Vagina (tissue), 2 donors: ENCODE results near the gene GPRC5B. TPM values are rescaled to one million over a fixed set of nuclear protein-coding genes. Genes with fewer than 3 reads are reported as not detected.

Experiments used
- DNase-seq, 2 donors: peaks; one replicate each; pipeline ENCODE4 v3.0.0-alpha.2; 2017; ENCODE audit errors: extremely low spot score in 2 of 2
- H3K27ac ChIP-seq: fragments of 200-600 bp; sonication (generic); one replicate; pipeline ENCODE4 v1.5.1; 2019
- H3K27me3 ChIP-seq: fragments of 200-600 bp; sonication (generic); one replicate; pipeline ENCODE4 v1.5.1; 2019
- H3K36me3 ChIP-seq, 2 donors: fragments of 200-600 bp; sonication (generic); one replicate each; pipeline ENCODE4 v1.5.1; 2017 to 2019
- H3K4me1 ChIP-seq: fragments of 200-600 bp; sonication (generic); one replicate; pipeline ENCODE4 v1.5.1; 2019
- H3K4me3 ChIP-seq, 2 donors: fragments of 200-600 bp; sonication (generic); 1 replicate in 1 of 2; 2 replicates in 1 of 2; pipeline ENCODE4 v1.5.1; 2016 to 2019
- H3K9me3 ChIP-seq: fragments of 200-600 bp; sonication (generic); one replicate; pipeline ENCODE4 v1.5.1; 2019
- CTCF ChIP-seq, 3 experiments: fragments of 450-650 bp in 2 of 3; fragments of 200-600 bp in 1 of 3; sonication (generic) in 1 of 3; IDR thresholded peaks; one replicate each; pipeline ENCODE4 v1.5.1; 2017 to 2019; ENCODE audit warnings: antibody characterized with exemption in 3 of 3, mild to moderate bottlenecking in 2 of 3, moderate library complexity in 2 of 3
- POLR2A ChIP-seq, 2 donors: fragments of 450-650 bp; IDR thresholded peaks; one replicate each; pipeline ENCODE4 v1.6.1; 2017; ENCODE audit warnings: antibody characterized with exemption in 2 of 2, mild to moderate bottlenecking in 2 of 2, moderate library complexity in 2 of 2
- POLR2AphosphoS5 ChIP-seq, 2 donors: sonication (generic); formaldehyde crosslinking; IDR thresholded peaks; one replicate each; pipeline ENCODE4 v1.9.0; 2017; ENCODE audit warnings: antibody characterized with exemption in 2 of 2, mild to moderate bottlenecking in 2 of 2, low read depth in 1 of 2; ENCODE audit not compliant: insufficient read depth in 1 of 2
- intact Hi-C: fragments of 100-400 bp; cut with DNase I; formaldehyde crosslinking; loops from one replicate; pipeline ENCODE4 v1.15.1; 2023
- total RNA-seq: library from RNA; depleted of rRNA; stranded (reverse); fragments of >200 nt; gene quantifications from one replicate; pipeline ENCODE4 v1.2.3, GENCODE V29; 2016

GPRC5B gene
- total RNA-seq, 1 donor from 2014 or later = 44.7 TPM

- Histone ChIP-seq H3K27me3 (no peaks in the 10 kb centered on the region), H3K9me3 (no peaks in the 10 kb centered on the region), H3K4me1 (no peaks in the 10 kb centered on the region), H3K27ac (no peak overlapping the region), H3K4me3 (no peak overlapping the region), H3K36me3 (peaks cover 0 to 7% of the 10 kb centered on the region in 2 donors)
- intact Hi-C loops = no loop called here
- no peak for DNase-seq
- TF ChIP-seq POLR2AphosphoS5 (IDR thresholded peaks at IDR 0.05; ENCODE audit: insufficient read depth in 1 of 2, low read depth in 1 of 2) (no peak), CTCF (IDR thresholded peaks at IDR 0.05) (no peak)
Observed at GRCh38 chr16:19860166-19861041, 24.2 kb downstream of the GPRC5B start.

- no peak overlapping the region for H3K4me3 ChIP-seq
- intact Hi-C loops = no loop called here
- no peaks in the 10 kb centered on the region for H3K9me3 ChIP-seq
- no peak overlapping the region for H3K27ac ChIP-seq
- no peak for TF ChIP-seq POLR2AphosphoS5 (IDR thresholded peaks at IDR 0.05; ENCODE audit: insufficient read depth in 1 of 2, low read depth in 1 of 2)
- TF ChIP-seq POLR2A (IDR thresholded peaks at IDR 0.05) = no peak
- no peak for TF ChIP-seq CTCF (IDR thresholded peaks at IDR 0.05)
- H3K4me1 ChIP-seq = no peaks in the 10 kb centered on the region
- DNase-seq = no peak
- peaks cover 0 to 7% of the 10 kb centered on the region in 2 donors for H3K36me3 ChIP-seq
- no peaks in the 10 kb centered on the region for H3K27me3 ChIP-seq
Observed at GRCh38 chr16:19859603-19860002, 25.0 kb downstream of the GPRC5B start.

GRCh38 chr16:19859166-19859565 lies 25.5 kb downstream of the GPRC5B start:
- no peak for DNase-seq
- Histone ChIP-seq H3K9me3 (no peaks in the 10 kb centered on the region), H3K27me3 (no peaks in the 10 kb centered on the region), H3K4me3 (no peak overlapping the region), H3K36me3 (peaks cover 0 to 7% of the 10 kb centered on the region in 2 donors), H3K27ac (no peak overlapping the region), H3K4me1 (no peaks in the 10 kb centered on the region)
- TF ChIP-seq POLR2A (IDR thresholded peaks at IDR 0.05) (no peak), POLR2AphosphoS5 (IDR thresholded peaks at IDR 0.05; ENCODE audit: insufficient read depth in 1 of 2, low read depth in 1 of 2) (no peak), CTCF (IDR thresholded peaks at IDR 0.05) (no peak)
- intact Hi-C loops = no loop called here

- DNase-seq = no peak
- H3K4me3 ChIP-seq = no peak overlapping the region
- no peak overlapping the region for H3K27ac ChIP-seq
- intact Hi-C loops = no loop called here
- no peaks in the 10 kb centered on the region for H3K27me3 ChIP-seq
- peaks cover 0 to 7% of the 10 kb centered on the region in 2 donors for H3K36me3 ChIP-seq
- TF ChIP-seq POLR2A (IDR thresholded peaks at IDR 0.05) (no peak), POLR2AphosphoS5 (IDR thresholded peaks at IDR 0.05; ENCODE audit: insufficient read depth in 1 of 2, low read depth in 1 of 2) (no peak)
- H3K9me3 ChIP-seq = no peaks in the 10 kb centered on the region
- H3K4me1 ChIP-seq = no peaks in the 10 kb centered on the region
Observed at GRCh38 chr16:19858340-19859018, 26.2 kb downstream of the GPRC5B start.

GRCh38 chr16:19857593-19858339 lies 26.9 kb downstream of the GPRC5B start:
- DNase-seq = no peak
- intact Hi-C loops = no loop called here
- Histone ChIP-seq H3K27me3 (no peaks in the 10 kb centered on the region), H3K9me3 (no peaks in the 10 kb centered on the region), H3K4me1 (no peaks in the 10 kb centered on the region), H3K4me3 (no peak overlapping the region), H3K27ac (no peak overlapping the region), H3K36me3 (peaks cover 0 to 7% of the 10 kb centered on the region in 2 donors)
- TF ChIP-seq POLR2A (IDR thresholded peaks at IDR 0.05) = no peak
- TF ChIP-seq CTCF (IDR thresholded peaks at IDR 0.05) = no peak
